SIG-M5 treated with dmso at 0.1 percent for 504 hours (cell line): ENCODE data around the gene ALOX15B.
"Not testable (repeated sequence)": the region's sequence is repeated elsewhere in the genome, so short reads cannot be mapped to it uniquely, and the experiment has no call there.

Experiments used
- DNase-seq: peaks from one replicate; lab custom pipeline; 2025; ENCODE audit not compliant: unreplicated experiment; lab: John Stamatoyannopoulos, UW

ALOX15B gene

DNA sequence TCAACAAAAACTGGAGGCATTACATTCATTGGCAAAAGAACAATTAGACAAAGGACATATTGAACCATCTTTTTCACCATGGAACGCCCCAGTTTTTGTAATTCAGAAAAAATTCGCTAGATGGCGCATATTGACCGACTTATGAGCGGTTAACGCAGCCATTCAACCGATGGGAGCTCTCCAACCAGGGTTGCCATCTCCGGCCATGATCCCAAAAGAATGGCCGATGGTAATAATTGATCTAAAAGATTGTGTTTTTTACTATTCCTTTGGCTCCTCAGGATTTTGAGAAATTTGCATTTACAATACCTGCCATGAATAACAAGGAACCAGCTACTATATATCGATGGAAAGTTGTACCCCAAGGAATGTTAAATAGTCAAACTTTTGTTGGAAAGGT is 21.4 kb downstream of the ALOX15B start:
- peak; percentile 55 for DNase-seq

DNA sequence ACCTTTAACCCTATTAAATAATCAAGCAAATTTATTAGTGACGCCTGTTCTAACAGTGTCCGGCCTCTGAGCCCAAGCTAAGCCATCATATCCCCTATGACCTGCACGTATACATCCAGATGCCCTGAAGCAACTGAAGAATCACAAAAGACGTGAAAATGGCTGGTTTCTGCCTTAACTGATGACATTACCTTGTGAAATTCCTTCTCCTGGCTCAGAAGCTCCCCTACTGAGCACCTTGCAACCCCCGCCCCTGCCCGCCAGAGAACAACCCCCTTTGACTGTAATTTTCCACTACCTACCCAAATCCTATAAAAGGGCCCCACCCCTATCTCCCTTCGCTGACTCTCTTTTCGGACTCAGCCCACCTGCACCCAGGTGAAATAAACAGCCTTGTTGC is 23.0 kb downstream of the ALOX15B start:
- DNase-seq: not testable (repeated sequence)

DNA sequence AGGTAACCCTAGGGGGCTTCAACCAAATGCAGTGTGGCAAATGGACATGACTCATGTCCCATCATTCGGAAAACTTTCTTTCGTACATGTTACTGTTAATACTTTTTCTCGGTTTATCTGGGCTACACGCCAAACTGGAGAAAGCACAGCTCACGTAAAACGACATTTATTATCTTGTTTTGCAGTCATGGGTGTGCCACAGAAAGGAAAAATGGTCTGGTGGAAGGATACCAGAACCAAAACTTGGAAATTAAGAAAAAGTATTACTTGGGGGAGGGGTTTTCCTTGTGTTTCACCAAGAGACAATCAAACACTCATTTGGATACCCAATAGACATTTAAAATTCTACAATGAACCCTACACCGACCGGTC is 23.6 kb downstream of the ALOX15B start:
- DNase-seq: no peak

DNA sequence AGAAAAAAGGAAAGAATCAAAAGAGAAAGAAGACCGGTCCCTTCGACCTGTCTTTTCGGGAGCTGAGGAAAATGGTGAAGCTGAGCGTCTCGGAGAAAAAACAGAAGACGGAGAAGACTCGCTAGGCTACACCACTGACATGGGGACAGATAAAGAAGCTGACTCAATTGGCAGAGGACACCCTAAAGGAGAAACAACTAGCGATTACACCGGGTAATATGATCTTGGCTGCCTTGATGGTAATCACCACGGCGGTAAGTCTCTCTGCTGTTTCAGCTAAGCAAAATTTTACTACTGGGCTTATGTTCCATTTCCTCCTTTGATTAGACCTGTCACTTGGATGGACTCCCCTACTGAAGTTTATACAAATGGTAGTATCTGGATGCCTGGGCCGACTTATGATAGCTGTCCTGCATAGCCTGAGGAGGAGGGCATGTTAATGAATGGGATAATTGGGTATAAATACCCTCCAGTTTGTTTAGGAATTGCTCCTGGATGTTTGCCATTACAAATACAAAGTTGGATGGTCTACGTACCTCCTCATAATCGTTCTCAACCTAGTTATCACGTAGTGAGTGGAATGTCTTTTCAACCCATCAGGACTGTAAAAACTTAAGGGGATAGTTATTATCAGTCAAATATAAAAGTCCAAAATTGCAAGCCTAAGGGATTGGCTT is 24.1 kb downstream of the ALOX15B start:
- peak; percentile 8 for DNase-seq

GRCh38 chr17:8063761-8064534 is 25.1 kb downstream of the ALOX15B start:
- no peak for DNase-seq

DNA sequence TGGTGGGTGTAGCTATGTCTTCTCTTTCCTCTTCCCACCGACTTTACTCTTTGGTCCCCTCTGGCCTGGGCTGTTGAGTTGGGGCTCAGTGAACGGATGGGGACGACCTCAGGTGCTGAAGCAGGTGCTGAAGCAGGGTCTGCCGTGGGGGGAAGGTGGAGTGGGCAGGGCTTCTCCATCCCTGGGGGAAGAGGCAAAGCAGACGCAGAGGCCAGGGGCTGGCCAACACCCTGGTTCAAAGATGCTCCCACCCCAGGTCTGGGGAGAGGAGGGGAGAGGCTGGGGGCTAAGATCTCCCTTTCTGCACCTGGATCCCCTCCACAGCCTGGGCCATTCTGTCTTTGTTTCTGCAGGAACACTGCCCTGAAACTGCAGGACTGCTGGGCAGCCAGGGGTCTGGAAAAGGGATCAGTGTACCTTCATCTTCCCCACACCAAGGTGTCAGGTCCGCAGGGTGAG is 25.7 kb downstream of the ALOX15B start:
- DNase-seq: no peak

DNA sequence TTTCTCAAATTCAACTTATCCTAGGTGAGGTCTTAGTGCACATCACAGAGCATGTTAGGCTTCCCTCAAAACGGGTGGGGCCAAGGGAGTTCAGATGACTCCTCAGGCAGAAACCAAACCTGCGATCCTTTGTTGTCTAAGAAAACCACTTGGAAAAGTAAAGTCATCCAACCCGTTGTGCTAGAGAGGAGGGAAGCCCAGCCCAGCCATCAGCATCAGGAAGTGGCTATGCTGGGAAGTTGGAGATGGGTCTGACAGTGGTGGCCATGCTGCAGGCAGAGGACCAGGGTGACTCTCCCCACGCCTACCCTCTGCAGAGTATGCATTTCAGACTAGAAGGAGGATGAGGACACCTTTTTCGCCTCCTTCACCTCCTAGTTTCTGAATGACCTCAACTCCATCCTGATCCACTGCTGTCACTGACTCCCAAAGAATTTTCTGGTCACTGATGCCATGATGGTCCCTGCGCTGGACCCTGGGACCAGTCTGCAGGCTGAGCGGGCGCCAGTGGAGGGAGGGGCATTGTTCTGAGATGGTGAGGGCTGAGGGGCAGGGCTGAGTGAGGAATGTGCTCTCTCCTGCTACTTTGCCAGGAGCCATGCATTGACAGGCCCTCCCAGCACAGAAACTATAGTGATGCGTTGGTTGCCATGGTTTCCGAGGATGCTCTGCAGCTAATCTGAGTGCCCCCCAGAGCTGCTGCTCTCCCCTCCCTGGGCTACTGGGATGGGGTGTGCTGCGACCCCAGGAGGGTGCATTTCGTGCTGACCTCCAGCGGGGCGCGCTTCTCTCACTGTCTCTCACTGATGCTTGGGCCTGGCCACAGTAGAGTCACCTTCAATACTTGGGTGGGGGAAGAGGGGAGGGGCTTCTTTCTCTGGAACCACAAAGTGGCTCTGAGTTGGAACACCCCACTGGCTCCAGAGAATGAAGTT is 28.2 kb downstream of the ALOX15B start:
- no peak for DNase-seq

GRCh38 chr17:8067806-8068205 is 28.9 kb downstream of the ALOX15B start:
- DNase-seq: no peak

DNA sequence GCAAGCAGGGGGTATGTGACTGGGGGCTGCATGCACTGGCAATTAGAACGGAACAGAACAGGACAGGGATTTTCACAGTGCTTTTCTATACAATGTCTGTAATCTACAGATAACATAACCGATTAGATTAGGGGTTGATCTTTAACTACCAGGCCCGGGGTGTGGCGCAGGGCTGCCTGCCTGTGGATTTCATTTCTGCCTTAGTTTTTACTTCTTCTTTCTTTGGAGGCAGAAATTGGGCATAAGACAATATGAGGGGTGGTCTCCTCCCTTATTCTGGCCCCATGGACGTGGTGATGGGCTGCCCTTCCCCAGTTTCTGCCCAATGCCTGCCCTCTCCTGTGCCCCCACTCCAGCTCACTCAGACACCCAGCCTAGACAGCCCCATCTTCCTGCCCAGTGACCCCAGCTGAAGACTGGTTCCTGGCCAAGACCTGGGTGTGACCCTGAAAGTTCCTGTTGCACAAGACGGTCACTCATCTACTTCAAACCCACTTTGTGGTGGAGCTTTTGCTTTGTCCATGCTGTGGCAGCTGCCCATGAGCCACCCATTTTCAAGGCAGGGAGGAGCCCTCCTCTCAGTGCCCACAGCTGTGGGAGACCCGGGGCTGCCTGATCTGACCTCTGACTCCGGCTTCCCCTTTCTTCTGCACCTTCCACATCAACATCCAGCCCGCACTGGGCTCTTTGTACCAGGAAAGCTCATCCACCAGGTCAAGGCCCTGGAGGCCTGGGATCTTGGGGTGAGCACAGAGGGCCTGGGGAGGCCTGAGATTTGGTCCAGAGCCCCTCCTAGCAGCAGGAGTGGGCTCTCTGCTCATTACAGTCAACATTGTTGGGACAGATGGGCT is 30.1 kb downstream of the ALOX15B start:
- peak; percentile 7 for DNase-seq

- DNase-seq: no peak
These were observed 30.7 kb downstream of the ALOX15B start for GRCh38 chr17:8069587-8069860.

- no peak for DNase-seq
These were observed 32.6 kb downstream of the ALOX15B start for GRCh38 chr17:8071496-8071895.

DNA sequence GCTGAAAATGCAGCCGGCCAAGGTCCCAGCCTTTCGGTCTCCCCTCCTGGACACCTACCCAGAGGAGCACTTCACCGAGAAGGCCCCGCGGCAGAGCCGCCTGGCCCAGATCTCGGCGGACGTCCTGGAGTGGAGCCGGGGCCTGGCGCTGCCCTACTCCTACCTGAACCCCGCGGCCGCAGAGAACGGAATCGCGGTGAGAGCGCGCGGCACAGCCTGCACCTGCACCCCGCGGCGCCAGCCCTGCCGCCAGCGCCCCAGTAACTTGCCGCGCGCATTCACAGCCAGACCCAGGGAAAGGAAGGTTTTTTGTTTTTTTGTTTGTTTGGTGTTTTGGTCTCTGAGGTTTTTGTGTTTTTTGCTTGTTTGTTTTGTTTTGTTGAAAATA is 33.5 kb downstream of the ALOX15B start:
- no peak for DNase-seq

DNA sequence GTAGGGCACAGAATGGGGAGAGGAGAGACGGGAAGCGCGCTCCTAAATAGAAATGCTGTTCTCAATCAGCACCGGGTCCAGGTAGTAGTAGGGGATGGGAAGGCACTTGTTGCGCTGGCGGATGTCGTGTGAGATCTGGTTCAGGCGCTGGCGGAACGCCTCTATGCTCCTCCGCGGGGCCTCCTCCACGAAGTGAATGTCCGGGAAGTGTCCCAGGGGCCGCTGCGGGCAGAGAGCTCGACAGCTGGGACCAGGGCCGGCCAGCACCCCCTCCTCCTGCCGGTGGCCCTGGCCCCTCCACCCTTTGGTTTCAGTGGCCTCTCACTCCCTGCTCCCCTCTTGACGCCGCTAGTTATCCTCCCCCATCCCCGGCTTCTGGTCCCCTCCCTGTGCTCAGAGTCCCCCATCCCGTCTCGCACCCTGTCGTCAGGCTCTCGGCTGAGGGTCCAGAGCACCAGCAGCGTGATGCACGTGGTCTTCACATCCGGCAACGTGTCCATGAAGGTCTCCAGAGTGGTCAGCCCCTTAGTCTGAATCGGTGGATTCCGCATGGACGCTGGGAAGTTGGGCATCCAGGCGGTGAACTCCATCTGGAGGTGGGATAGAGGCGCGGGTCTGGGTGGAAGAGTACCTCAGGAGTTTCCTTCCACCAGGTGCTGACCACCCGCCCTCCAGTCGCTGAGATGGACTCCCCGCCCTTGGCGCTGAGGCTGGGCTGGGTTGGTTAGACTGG is 34.0 kb downstream of the ALOX15B start:
- DNase-seq: no peak

- DNase-seq: peak; percentile 55
These were observed 35.0 kb downstream of the ALOX15B start for GRCh38 chr17:8073627-8074484.

DNA sequence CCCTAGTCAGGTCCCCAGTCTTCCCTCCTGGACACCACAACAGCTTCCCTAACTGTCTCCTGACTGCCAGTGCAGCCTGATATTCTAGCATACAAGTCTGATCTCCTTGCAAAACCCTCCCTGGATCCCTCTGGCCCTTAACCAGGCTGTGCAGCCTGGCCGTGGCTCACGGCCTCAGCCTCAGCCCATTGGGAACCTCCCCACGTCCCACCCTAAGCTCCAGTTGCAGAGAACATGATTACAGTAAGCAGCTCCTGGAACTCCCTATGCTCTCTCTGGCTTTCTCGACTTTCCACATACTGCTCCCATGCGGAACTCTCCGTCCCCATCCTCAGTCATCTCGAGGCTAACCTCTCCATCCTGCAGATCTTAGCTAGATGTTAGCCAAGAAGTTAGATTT is 35.7 kb downstream of the ALOX15B start:
- DNase-seq: no peak

DNA sequence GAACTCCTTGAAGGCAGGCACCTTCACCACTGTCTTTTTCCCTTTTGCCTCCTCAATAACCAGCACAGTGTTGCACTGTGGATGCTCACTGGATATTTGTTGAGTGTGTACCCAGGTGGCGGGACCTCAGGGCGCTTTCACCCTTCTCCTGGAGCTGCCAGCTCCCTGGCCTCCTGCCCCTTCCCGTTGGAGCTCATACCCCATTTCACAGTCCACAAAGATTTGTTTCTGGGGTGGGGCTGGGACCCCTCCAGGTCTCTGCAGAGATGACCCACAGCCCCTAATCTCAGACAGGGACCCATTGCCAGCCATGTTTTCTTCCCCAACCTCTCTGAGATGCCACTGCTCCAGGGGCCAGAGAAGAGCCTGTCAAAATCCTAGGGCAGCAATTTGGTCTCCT is 36.2 kb downstream of the ALOX15B start:
- no peak for DNase-seq

- DNase-seq: no peak
These were observed 36.9 kb downstream of the ALOX15B start for GRCh38 chr17:8075574-8076342.

DNA sequence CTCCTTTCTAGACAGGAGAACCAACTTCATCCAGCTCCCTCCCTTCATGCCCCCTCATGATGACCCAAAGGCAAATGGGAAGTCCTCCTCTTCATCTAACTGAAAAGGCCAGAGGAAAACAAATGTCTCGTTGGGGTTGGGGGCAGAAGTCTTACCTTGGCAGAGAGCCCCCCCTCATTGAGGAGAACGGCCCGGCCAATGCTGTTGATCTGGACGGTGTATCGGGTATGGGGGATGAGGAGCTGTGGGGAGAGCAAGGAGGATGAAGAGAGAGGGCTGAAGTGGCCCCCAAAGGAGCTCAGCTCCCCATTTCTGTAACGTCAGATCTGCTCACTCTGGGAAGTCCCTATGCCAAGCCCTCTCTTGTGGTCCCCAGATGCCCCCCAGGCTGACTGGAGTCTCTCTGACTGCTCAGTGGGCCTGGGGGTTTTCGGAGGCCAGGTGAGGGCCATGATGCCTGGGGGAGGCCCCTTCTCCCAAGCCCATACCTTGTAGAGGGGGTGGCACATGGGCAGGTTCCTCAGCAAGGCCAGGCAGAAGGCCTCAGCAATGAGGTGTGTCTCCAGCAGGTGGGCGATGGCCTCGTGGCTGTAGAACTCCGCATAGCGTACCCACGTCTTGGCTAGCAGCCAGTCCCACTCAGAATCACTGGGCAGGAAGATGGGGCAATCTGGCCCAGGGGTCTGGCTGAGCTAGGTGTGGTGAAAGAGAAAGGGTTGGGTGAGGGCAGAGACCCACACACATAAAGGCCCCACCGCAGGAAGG is 37.8 kb downstream of the ALOX15B start:
- DNase-seq: no peak
